GM19395 (cell line): Measurements from ENCODE around the gene PARP12.

Source experiments
- ATAC-seq: cut with Tn5 transposase; IDR thresholded peaks from one replicate; pipeline ENCODE4 v1.9.1; 2021; ENCODE audit warnings: mild to moderate bottlenecking, moderate library complexity; ENCODE audit not compliant: unreplicated experiment

Gene PARP12

DNA sequence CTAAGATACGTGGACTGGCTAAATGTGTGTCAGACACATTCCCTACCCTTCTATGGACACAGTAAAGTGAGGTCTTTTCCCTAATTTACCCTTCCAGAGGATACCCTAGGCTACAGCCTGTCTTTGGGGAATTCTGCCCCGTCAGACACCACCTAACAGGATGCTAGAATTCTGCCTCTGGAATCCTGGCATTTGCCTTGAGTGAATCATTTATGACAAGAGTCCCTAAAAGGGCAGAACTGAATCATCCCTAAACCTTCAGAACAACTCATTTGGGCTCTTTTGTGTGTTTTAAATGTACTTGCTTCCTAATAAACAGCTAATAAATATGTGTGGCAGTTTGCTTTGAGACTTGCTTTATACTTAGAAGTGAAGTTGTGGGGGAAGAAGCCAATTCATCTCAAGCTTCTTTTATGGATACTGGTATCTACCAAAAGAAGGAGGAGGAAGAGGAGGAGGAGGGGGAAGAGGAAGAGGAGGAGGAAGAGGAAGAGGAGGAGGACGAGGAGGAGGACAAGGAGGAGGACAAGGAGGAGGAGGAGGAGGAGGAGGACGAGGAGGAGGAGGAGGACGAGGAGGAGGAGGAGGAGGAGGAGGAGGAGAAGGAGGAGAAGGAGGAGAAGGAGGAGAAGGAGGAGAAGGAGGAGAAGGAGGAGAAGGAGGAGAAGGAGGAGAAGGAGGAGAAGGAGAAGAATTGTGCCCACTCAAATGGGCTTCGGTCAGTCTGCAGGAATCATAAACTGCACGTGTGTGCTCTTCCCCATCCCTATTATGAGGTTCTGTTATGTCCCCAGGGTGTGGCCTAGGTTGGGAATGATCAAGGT lies 27.1 kb downstream of the PARP12 start:
- ATAC-seq = no peak

DNA sequence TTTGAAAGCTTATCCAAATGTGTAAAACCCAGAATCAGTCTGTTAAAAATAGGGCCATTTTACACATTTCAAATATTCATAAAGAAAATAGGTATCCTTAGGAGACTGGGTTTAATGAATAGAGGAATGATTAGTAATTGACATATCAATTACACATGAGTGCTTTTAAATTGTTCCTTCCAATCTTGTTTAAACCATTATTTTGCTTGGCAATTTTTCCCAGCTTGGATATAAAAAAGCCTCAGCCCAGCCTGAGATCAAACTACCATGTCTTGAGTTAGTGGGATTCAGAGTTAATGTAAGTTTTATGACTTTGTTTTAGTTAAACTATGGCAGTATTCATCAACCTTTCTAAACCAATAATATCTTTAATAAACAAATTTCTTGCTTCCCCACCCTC lies 28.3 kb downstream of the PARP12 start:
- ATAC-seq = no peak

DNA sequence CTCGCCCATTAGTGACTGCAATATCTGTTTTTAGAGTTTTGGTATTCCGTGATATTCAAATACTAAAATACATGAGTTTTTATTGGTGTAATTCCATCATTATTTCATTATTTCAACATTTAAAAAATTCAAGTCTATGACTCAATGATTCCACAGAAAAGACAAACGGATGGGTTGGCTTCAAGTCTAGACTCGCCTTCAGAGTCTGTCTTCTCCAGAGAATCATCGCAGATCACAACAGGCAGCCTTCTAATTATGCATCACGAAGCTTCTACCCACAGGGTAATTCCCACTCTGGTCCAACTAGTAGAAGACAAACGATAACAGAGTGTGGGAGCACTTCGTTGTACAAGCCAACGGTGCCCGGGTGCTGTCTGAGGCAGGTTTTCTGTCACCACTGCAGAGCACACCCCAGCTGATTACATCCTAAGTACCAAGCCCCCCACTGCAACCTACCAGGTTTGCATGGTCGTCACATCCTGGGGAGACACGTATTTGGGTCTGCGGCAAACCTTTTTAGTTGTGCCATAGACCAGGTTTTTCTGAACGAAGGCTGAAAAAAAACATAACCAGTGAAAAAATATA lies 28.9 kb downstream of the PARP12 start:
- no peak for ATAC-seq

- no peak for ATAC-seq
Observed at GRCh38 chr7:140033036-140033435, 29.7 kb downstream of the PARP12 start.

GRCh38 chr7:140031364-140031763 lies 31.4 kb downstream of the PARP12 start:
- no peak for ATAC-seq

DNA sequence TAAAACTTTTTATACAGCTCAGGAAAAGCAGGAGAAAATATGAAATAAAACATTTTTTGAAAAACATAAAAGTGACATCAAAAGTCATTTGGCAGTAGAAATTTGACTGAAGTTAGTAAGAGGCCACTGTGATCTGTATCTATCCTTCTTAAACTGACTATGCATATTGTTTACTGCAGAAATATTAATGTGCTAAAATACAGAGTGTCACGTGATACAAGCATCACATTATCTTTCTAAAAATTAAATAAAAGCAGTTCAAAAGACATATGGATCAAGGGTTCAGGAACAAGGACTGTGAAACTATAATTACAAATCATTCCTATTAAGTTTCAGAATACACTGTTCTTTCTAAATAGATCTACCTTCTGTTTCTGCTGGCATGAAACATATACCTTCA lies 33.7 kb downstream of the PARP12 start:
- no peak for ATAC-seq

DNA sequence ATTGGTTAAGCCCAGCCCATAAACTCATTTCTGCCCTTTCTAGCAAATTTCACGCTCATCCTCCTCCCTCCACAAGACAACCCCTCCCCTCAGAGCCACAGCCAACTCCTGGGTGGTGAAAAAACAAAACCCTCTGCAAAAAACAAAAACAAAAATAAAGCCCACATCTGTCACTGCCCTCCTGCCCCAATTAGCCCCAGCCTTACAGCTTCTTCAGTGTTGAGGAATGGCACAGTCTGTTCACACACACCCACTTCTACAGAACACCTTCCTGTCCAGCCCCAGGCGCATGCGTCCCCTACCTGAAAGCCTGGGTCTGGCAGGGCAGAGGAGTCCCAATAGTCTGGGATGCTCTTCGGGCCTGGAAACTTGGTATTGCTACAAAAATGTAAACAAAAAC lies 34.4 kb downstream of the PARP12 start:
- no peak for ATAC-seq

- ATAC-seq = no peak
Observed at GRCh38 chr7:140027858-140028257, 34.9 kb downstream of the PARP12 start.

- ATAC-seq = no peak
Observed at GRCh38 chr7:140026935-140027334, 35.8 kb downstream of the PARP12 start.

- no peak for ATAC-seq
Observed at GRCh38 chr7:140025814-140026433, 36.8 kb downstream of the PARP12 start.

DNA sequence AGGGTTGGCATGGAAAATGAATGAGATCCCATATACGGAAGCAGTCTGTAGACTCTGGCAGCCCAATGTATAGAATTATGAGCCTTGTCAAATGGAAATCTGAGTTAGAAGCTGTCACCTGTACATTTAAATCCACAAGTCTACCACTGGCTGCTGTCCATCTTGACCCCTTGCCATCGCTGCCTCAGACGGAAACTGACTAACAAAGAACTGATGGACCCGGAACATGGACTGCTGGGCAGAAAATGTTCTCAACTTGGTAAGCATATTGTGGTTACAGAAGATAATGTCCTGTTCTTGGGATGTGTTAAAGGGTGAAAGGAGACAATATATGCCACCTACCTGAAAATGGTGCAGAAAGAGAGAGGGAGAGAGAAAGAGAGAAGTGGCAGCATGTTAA lies 37.5 kb downstream of the PARP12 start:
- no peak for ATAC-seq

- ATAC-seq = no peak
Observed at GRCh38 chr7:140024585-140024984, 38.2 kb downstream of the PARP12 start.

DNA sequence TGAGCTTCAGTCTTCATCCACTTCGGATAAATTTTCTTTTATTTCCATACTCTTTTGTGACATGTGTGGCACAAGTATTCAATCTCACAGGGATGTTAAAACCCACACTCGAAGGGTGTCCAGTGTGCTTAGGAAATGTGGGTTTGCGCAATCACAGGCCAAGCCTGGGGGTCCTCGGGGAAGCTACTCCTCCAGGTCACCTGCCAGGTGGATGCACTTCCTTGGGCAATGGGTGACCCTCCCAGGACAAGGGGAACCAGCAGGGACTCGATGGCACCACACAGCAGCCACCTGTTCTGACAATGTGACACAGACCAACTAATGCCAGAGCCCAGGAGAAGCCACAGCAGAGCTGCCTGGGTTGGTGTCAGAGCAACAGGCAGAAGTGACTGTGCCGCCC lies 39.0 kb downstream of the PARP12 start:
- no peak for ATAC-seq

DNA sequence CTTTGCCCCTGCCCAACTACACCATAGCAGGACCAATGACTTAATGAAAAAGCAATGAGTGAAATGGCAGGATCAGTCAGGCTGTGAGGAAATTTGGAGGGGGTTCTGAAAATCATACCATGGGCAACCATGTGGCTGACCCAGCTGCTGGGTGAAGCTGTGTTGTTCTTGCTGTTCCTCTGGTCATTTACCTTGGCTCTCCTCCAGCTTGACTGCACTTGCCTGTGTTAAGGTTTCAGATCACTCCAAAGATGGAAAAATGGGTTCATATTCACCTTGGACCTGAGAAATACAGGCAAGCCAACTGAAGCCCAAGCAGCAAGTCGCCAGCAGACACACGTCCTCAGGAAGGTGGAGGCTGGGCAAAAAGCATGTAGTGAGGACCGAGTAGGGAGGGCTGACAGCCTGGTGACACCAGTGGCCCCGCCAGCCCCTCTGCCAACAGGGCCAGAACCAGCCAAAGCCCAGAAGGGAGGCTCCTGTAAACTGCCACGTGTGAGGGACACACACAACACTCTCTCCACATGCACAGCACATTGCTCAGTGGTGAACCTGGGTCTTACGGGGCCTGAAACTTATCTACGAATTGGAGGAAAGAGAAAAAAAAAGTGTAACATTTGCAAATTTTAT lies 40.1 kb downstream of the PARP12 start:
- ATAC-seq = no peak

DNA sequence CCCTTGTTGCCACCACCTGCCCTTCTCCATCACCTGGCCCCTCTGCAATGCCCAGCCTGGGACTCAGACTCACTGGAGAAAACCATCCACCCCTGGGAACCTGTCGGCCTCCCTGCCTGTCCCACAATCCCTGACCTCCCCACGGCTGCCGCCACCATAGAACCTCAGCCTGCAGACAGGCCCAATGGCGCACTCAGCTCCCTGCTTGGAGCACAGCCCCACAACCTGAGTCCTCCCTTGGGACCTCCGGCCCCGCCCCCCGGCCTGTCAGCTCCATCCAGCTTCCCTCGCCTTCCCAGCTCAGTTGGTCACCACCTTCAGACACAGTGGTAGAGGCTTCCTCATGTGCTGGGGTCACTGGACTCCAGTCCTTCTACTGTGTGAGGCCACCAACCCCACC lies 41.1 kb downstream of the PARP12 start:
- ATAC-seq = no peak

DNA sequence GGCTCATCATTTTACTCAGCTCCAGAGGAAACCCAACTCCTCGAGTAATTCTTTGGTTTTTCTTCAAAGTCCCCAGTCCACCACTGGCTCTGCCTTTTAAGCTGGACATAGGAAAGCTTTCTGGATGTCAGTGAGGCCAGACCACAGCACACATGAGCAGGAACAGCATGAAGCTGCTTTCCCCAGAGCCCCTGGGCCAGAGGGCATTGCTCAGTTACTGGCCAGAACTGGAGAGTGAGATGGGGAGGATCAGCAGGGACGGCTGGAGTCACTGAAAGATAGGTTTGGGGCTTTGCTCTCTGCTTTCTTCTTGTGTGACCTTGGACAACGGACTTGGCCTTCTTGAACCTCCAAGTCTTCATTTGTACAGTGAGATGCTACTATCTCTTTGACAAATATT lies 43.1 kb downstream of the PARP12 start:
- no peak for ATAC-seq

- ATAC-seq = no peak
Observed at GRCh38 chr7:140019172-140019571, 43.6 kb downstream of the PARP12 start.

GRCh38 chr7:140018125-140019043 lies 44.4 kb downstream of the PARP12 start:
- ATAC-seq = no peak

GRCh38 chr7:140017543-140017942 lies 45.2 kb downstream of the PARP12 start:
- no peak for ATAC-seq

GRCh38 chr7:140017034-140017433 lies 45.7 kb downstream of the PARP12 start:
- ATAC-seq = no peak

DNA sequence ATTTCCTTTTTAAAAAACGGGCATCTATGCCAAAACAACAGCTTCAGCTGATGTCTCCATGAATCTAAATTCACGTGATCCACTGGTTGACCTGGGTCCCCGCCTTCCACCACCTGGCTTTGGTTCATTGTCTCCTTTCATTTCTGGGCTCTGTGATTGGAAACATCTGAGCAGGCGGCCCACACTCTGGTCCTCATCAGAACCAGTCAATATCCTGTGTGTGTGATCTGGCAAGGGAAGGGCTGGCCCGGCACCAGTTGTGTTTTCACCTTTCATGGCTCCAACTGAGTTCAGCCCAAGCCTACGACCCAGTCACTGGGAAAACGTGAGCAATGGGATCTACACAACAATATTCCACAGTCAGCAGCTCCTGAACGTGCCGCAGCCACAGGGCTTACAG lies 46.2 kb downstream of the PARP12 start:
- no peak for ATAC-seq
